ENCODE results near the gene CYB5B.

The CYB5B gene

GRCh38 chr16:69483611-69484010 is 59.2 kb downstream of the CYB5B start:
- DNase-seq = no peak

GRCh38 chr16:69485361-69485760 is 60.9 kb downstream of the CYB5B start:
- DNase-seq = no peak

- DNase-seq = no peak
Measured at GRCh38 chr16:69485816-69486215, 61.4 kb downstream of the CYB5B start.

GRCh38 chr16:69486272-69486671 is 61.9 kb downstream of the CYB5B start:
- DNase-seq = no peak

- DNase-seq = no peak
Measured at GRCh38 chr16:69486724-69487123, 62.3 kb downstream of the CYB5B start.

- peak in 9 of 56 donors; percentile 1 to 38 (median 11) for DNase-seq
Measured at GRCh38 chr16:69490707-69491324, 66.4 kb downstream of the CYB5B start.

GRCh38 chr16:69494991-69495392 is 70.6 kb downstream of the CYB5B start:
- DNase-seq = no peak

- no peak for DNase-seq
Measured at GRCh38 chr16:69495821-69496220, 71.4 kb downstream of the CYB5B start.

- DNase-seq = no peak
Measured at GRCh38 chr16:69496376-69496775, 72.0 kb downstream of the CYB5B start.

- DNase-seq = no peak
Measured at GRCh38 chr16:69496896-69497295, 72.5 kb downstream of the CYB5B start.

GRCh38 chr16:69497876-69498596 is 73.6 kb downstream of the CYB5B start:
- no peak for DNase-seq

- no peak for DNase-seq
Measured at GRCh38 chr16:69498926-69499325, 74.5 kb downstream of the CYB5B start.

GRCh38 chr16:69499541-69500230 is 75.3 kb downstream of the CYB5B start:
- no peak for DNase-seq

GRCh38 chr16:69500496-69500895 is 76.1 kb downstream of the CYB5B start:
- no peak for DNase-seq

- no peak for DNase-seq
Measured at GRCh38 chr16:69501956-69502745, 77.7 kb downstream of the CYB5B start.

- DNase-seq = no peak
Measured at GRCh38 chr16:69503244-69503643, 78.8 kb downstream of the CYB5B start.

- DNase-seq = no peak
Measured at GRCh38 chr16:69508033-69508755, 83.8 kb downstream of the CYB5B start.

GRCh38 chr16:69509125-69509524 is 84.7 kb downstream of the CYB5B start:
- DNase-seq = no peak

- DNase-seq = no peak
Measured at GRCh38 chr16:69511651-69512050, 87.2 kb downstream of the CYB5B start.

GRCh38 chr16:69513180-69513966 is 89.0 kb downstream of the CYB5B start:
- no peak for DNase-seq
